Activated T-cell treated with anti-CD3 and anti-CD28 coated beads for 4 hours (primary cell): ENCODE measurements around the gene SLC6A13.
"Not testable (repeated sequence)": the region's sequence is repeated elsewhere in the genome, so short reads cannot be mapped to it uniquely, and the experiment has no call there.

ENCODE experiments used
- DNase-seq: peaks from one replicate; pipeline ENCODE4 v3.0.0-alpha.2; 2020

Gene SLC6A13

GRCh38 chr12:232731-233614 lies 29.7 kb downstream of the SLC6A13 start:
- no peak for DNase-seq

- no peak for DNase-seq
Observed at GRCh38 chr12:230925-231671, 31.5 kb downstream of the SLC6A13 start.

GRCh38 chr12:229441-230191 lies 33.0 kb downstream of the SLC6A13 start:
- no peak for DNase-seq

- no peak for DNase-seq
Observed at GRCh38 chr12:228846-229200, 33.8 kb downstream of the SLC6A13 start.

GRCh38 chr12:227923-228845 lies 34.5 kb downstream of the SLC6A13 start:
- DNase-seq, result no peak

- no peak for DNase-seq
Observed at GRCh38 chr12:227286-227915, 35.2 kb downstream of the SLC6A13 start.

- DNase-seq, result no peak
Observed at GRCh38 chr12:226401-226800, 36.2 kb downstream of the SLC6A13 start.

GRCh38 chr12:225012-225411 lies 37.6 kb downstream of the SLC6A13 start:
- DNase-seq, result no peak

- DNase-seq, result no peak
Observed at GRCh38 chr12:224330-224729, 38.3 kb downstream of the SLC6A13 start.

GRCh38 chr12:223841-224240 lies 38.8 kb downstream of the SLC6A13 start:
- no peak for DNase-seq

GRCh38 chr12:221736-222135 lies 40.9 kb downstream of the SLC6A13 start:
- no peak for DNase-seq

GRCh38 chr12:220946-221550 lies 41.6 kb downstream of the SLC6A13 start:
- no peak for DNase-seq

GRCh38 chr12:220491-220890 lies 42.1 kb downstream of the SLC6A13 start:
- DNase-seq, result no peak

- DNase-seq, result no peak
Observed at GRCh38 chr12:219891-220352, 42.7 kb downstream of the SLC6A13 start.

GRCh38 chr12:218728-219590 lies 43.7 kb downstream of the SLC6A13 start:
- no peak for DNase-seq

GRCh38 chr12:218221-218620 lies 44.4 kb downstream of the SLC6A13 start:
- DNase-seq, result no peak

- not testable (repeated sequence) for DNase-seq
Observed at GRCh38 chr12:217029-217428, 45.6 kb downstream of the SLC6A13 start.

GRCh38 chr12:215116-215515 lies 47.5 kb downstream of the SLC6A13 start:
- DNase-seq, result no peak

GRCh38 chr12:214003-214741 lies 48.5 kb downstream of the SLC6A13 start, which contains the start of gene SLC6A12:
Gene SLC6A12 (minus strand): TSS chr12:214157. CDS start chr12:209986, 4,171 bp downstream.
- DNase-seq, result no peak
